B cell (primary cell): ENCODE data around the gene XRCC3. TPM values are rescaled to one million over a fixed set of nuclear protein-coding genes. Genes with fewer than 3 reads are reported as not detected.

Source experiments
- ATAC-seq: fragments of 200-7000 bp; cut with Tn5 transposase; one replicate; pipeline ENCODE4 v1.10.0; 2021; ENCODE audit warnings: low read depth, mild to moderate bottlenecking, moderate number of reproducible peaks, moderate library complexity
- CTCF ChIA-PET: fragments of 350-600 bp; sonication (Branson Sonifier 250); formaldehyde crosslinking; loops from one replicate; lab custom pipeline; 2021; ENCODE audit warnings: antibody characterized with exemption, inconsistent platforms; lab: Charles Lee
- POLR2A ChIA-PET: fragments of 350-600 bp; sonication (Branson Sonifier 250); formaldehyde crosslinking; loops from one replicate; lab custom pipeline; 2021; ENCODE audit warnings: antibody characterized with exemption; lab: Charles Lee
- DNase-seq: peaks from one replicate; pipeline ENCODE4 v3.0.0; 2013
- H2AFZ ChIP-seq: 2 replicates; pipeline ENCODE4 v1.6.1; 2012; ENCODE audit warnings: mild to moderate bottlenecking, low read depth, low read length; ENCODE audit not compliant: insufficient read depth, poor library complexity, severe bottlenecking
- H3K27ac ChIP-seq, 2 donors: 1 replicate in 1 of 2; 2 replicates in 1 of 2; pipeline ENCODE4 v1.5.1; 2012 to 2013; ENCODE audit warnings: low read length in 2 of 2, mild to moderate bottlenecking in 2 of 2, moderate library complexity in 1 of 2
- H3K27me3 ChIP-seq, 4 experiments: fragments of 200-600 bp in 1 of 4; sonication (generic) in 1 of 4; replicated peaks in 1 of 4; 1 replicate in 2 of 4; 2 replicates in 2 of 4; pipeline versions ENCODE4 v1.6.1 to v1.7.0; 2013 to 2016; ENCODE audit warnings: low read length in 3 of 4, mild to moderate bottlenecking in 2 of 4, mixed read lengths in 1 of 4, moderate library complexity in 1 of 4; ENCODE audit not compliant: insufficient read depth in 4 of 4, control insufficient read depth in 3 of 4; ENCODE audit errors: control extremely low read depth in 1 of 4
- H3K36me3 ChIP-seq, 2 experiments: replicated peaks in 1 of 2; 1 replicate in 1 of 2; 2 replicates in 1 of 2; pipeline versions ENCODE4 v1.6.1 to v1.7.1; 2013; ENCODE audit warnings: low read length in 1 of 2; ENCODE audit not compliant: insufficient read depth in 2 of 2, control insufficient read depth in 1 of 2; ENCODE audit errors: control extremely low read depth in 1 of 2, extremely low read depth in 1 of 2
- H3K4me1 ChIP-seq, 2 donors: fragments of 200-600 bp in 1 of 2; sonication (generic) in 1 of 2; 1 replicate in 1 of 2; 2 replicates in 1 of 2; pipeline versions ENCODE4 v1.5.1 to v1.6.1; 2013 to 2017; ENCODE audit warnings: low read length in 2 of 2; ENCODE audit not compliant: control insufficient read depth in 2 of 2, insufficient read depth in 2 of 2
- H3K4me2 ChIP-seq: replicated peaks from 2 replicates; pipeline ENCODE3; 2012; ENCODE audit warnings: mild to moderate bottlenecking, low read depth, low read length; ENCODE audit not compliant: poor library complexity, severe bottlenecking
- H3K4me3 ChIP-seq, 5 experiments: fragments of 200-600 bp in 1 of 5; sonication (generic) in 1 of 5; 1 replicate in 3 of 5; 2 replicates in 2 of 5; pipeline versions ENCODE4 v1.5.1 to v1.7.0; 2011 to 2016; ENCODE audit warnings: low read length in 4 of 5, mild to moderate bottlenecking in 4 of 5, low read depth in 2 of 5, control low read depth in 1 of 5, moderate library complexity in 1 of 5; ENCODE audit not compliant: insufficient read depth in 1 of 5; ENCODE audit errors: control extremely low read depth in 1 of 5, extremely low read depth in 1 of 5
- H3K79me2 ChIP-seq: fragments of 200-600 bp; sonication (generic); one replicate; pipeline ENCODE4 v1.6.0; 2016; ENCODE audit warnings: low read length; ENCODE audit not compliant: control insufficient read depth, insufficient read depth
- H3K9ac ChIP-seq: fragments of 200-600 bp; sonication (generic); 2 replicates; pipeline ENCODE4 v1.6.1; 2017; ENCODE audit warnings: mild to moderate bottlenecking, low read length, moderate library complexity
- H3K9me3 ChIP-seq, 3 donors: one replicate each; pipeline versions ENCODE4 v1.6.1 to v1.7.1; 2013; ENCODE audit warnings: low read length in 2 of 3; ENCODE audit not compliant: control insufficient read depth in 2 of 3, insufficient read depth in 1 of 3; ENCODE audit errors: control extremely low read depth in 1 of 3
- H4K20me1 ChIP-seq: 2 replicates; pipeline ENCODE4 v1.6.0; 2012; ENCODE audit warnings: mild to moderate bottlenecking, low read length; ENCODE audit not compliant: insufficient read depth, control insufficient read depth, poor library complexity, severe bottlenecking
- H3K27ac Mint-ChIP-seq: one replicate; pipeline ENCODE4 v1.8.0; 2021; ENCODE audit warnings: mixed read lengths
- H3K27me3 Mint-ChIP-seq: one replicate; pipeline ENCODE4 v1.8.0; 2021; ENCODE audit warnings: mixed read lengths
- H3K4me1 Mint-ChIP-seq: one replicate; pipeline ENCODE4 v1.8.0; 2021; ENCODE audit warnings: mixed read lengths
- H3K4me3 Mint-ChIP-seq: one replicate; pipeline ENCODE4 v1.8.0; 2021; ENCODE audit warnings: mixed read lengths
- H3K9me3 Mint-ChIP-seq: one replicate; pipeline ENCODE4 v1.8.0; 2022; ENCODE audit warnings: mixed read lengths; ENCODE audit not compliant: insufficient read depth
- EZH2 ChIP-seq: IDR thresholded peaks from 2 replicates; pipeline ENCODE4 v1.6.1; 2012; ENCODE audit warnings: borderline replicate concordance, low read depth, mild to moderate bottlenecking, moderate library complexity, low read length; ENCODE audit not compliant: insufficient read depth, poor library complexity, severe bottlenecking
- WGBS: methylation state at CpG from one replicate; pipeline ENCODE4 v1.1.5; 2013; ENCODE audit warnings: missing lambda C conversion rate; ENCODE audit not compliant: insufficient coverage; 5-methylcytosine and 5-hydroxymethylcytosine counted together
- intact Hi-C: fragments of 100-400 bp; cut with micrococcal nuclease; formaldehyde crosslinking; loops from one replicate; pipeline ENCODE4 v1.10.0; 2022
- polyA plus RNA-seq: library from polyadenylated mRNA; depleted of rRNA; stranded (reverse); fragments of >200 nt; gene quantifications from 2 replicates; pipeline ENCODE4 v1.2.3, GENCODE V29; 2012
- total RNA-seq, 2 donors: library from RNA; stranded (reverse); fragments of 120-200 nt in 1 of 2; gene quantifications; 1 replicate in 1 of 2; 2 replicates in 1 of 2; pipeline versions ENCODE4 v1.2.3 to v1.2.4, GENCODE V29; 2013 to 2022
- TF ChIP-seq, protein P1 (sequence below): fragments of 200-600 bp; IDR thresholded peaks from one replicate; pipeline ENCODE4 v1.8.0; 2022; ENCODE audit warnings: antibody characterized with exemption, mild to moderate bottlenecking

The XRCC3 gene
- total and polyA plus RNA-seq, 2 donors (not counting 1 experiment from before 2014, with no cell fraction given), result 18.0 to 19.7 TPM

DNA sequence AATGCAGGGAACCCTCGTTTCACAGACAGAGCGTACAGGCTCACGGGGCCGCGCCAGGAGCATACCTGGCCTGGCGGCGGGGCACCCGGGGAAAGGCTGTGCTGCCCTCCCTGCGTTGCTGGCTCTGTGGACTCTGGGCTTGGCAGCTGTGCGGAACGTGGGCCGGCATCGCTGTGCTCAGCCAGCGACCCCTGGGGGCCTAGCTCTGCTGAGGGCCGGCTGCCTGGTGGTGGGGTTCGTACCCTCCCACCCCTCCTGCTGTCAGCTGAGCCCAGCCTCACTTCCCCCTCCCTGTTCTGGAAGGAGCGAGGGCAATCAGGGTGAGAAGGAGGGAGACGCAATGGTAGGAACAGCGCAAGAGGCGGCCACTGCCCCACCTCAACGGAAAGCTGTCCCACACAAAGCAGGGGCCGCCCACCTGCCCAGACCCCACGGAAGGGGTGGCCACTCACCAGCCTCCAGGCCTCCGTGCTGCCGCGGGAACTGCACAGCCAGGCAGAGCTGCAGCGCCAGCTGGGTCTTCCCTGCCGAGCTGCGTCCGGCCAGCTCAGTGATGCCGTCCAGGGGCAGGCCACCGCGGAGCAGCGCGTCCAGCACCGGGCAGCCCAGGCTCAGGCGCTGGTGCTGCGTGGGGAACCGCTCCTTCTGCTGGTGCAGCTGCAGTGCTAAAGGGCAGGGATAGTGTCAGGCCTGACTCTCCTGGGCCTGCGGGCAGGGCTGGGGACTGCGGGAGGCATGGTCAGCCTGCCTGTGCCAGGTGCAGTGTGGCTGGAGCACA is 8.5 kb downstream of the XRCC3 start:
- Mint-ChIP-seq H3K4me3 (no peak overlapping the region), H3K4me1 (peaks cover 18% of the 10 kb centered on the region), H3K27me3 (no peaks in the 10 kb centered on the region), H3K27ac (no peak overlapping the region), H3K9me3 (no peaks in the 10 kb centered on the region)
- Histone ChIP-seq H3K9ac (no peak overlapping the region), H3K4me3 (no peak overlapping the region), H3K79me2 (peaks cover 3% of the 10 kb centered on the region), H3K9me3 (no peaks in the 10 kb centered on the region), H3K4me2 (no peak overlapping the region), H3K36me3 (peaks cover 0 to 31% of the 10 kb centered on the region in 2 experiments), H4K20me1 (peaks cover 7% of the 10 kb centered on the region), H2AFZ (no peak overlapping the region), H3K4me1 (peaks cover 7 to 13% of the 10 kb centered on the region in 2 donors), H3K27me3 (no peaks in the 10 kb centered on the region), H3K27ac (no peak overlapping the region)
- DNase-seq (no peak), ATAC-seq (no peak)
- CTCF ChIA-PET, result interaction anchor here (1.2 kb wide), 1 partner anchor 27 kb away, joined by 5 read pairs; no protein-coding TSS in a partner anchor
- TF ChIP-seq, protein P1, sequence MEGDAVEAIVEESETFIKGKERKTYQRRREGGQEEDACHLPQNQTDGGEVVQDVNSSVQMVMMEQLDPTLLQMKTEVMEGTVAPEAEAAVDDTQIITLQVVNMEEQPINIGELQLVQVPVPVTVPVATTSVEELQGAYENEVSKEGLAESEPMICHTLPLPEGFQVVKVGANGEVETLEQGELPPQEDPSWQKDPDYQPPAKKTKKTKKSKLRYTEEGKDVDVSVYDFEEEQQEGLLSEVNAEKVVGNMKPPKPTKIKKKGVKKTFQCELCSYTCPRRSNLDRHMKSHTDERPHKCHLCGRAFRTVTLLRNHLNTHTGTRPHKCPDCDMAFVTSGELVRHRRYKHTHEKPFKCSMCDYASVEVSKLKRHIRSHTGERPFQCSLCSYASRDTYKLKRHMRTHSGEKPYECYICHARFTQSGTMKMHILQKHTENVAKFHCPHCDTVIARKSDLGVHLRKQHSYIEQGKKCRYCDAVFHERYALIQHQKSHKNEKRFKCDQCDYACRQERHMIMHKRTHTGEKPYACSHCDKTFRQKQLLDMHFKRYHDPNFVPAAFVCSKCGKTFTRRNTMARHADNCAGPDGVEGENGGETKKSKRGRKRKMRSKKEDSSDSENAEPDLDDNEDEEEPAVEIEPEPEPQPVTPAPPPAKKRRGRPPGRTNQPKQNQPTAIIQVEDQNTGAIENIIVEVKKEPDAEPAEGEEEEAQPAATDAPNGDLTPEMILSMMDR, result no peak
- TF ChIP-seq EZH2, result no peak
- POLR2A ChIA-PET, result no interaction called here
- intact Hi-C loops, result no loop called here
- WGBS, result 98% methylated on average over 35 of the region's 41 CpGs

DNA sequence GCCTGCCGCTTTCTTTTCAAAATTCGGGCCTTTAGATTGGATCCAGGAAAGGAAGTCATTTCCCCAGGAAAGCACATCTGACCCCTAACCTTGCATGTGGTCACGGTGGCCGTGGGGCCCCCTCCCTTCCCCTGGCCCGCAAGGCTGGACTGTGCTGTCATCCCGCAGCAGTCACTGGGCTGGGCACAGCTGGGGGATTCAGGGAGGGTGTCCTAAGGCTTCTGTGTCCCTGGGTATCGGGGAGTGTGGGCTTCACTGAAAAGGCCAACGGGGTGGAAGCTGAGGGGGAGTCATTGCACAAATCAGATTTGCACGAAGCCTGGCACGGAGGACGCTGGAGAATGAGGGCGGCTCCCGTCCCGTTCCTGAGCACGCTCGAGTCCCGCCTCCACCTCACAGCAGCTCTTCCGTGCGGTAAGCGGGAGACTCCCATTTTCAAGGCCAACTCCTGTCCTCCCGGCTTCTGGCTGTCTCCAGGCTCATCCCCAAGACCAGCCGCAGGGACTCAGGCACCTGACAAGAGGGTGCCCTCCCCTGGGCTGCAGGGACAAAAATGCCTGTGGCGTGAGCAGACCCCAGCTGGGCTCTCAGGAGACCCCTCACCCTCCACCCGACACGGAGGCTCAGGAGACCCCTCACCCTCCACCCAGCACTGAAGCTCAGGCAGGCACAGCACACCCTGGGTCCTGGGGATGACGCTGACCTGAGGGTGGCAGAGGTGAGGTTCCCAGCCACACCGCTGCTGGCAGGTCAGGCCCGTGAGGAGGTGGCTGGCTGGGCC is 9.6 kb downstream of the XRCC3 start:
- Histone ChIP-seq H3K9ac (no peak overlapping the region), H2AFZ (no peak overlapping the region), H3K27ac (no peak overlapping the region), H3K9me3 (no peaks in the 10 kb centered on the region), H3K36me3 (peaks cover 0 to 35% of the 10 kb centered on the region in 2 experiments), H3K79me2 (peaks cover 3% of the 10 kb centered on the region), H3K4me3 (no peak overlapping the region), H3K27me3 (no peaks in the 10 kb centered on the region), H4K20me1 (peaks cover 13% of the 10 kb centered on the region), H3K4me2 (no peak overlapping the region), H3K4me1 (peaks cover 17 to 24% of the 10 kb centered on the region in 2 donors)
- DNase-seq (no peak), ATAC-seq (no peak)
- H3K4me1 Mint-ChIP-seq, result peaks cover 23% of the 10 kb centered on the region
- 84% methylated on average over 25 of the region's 28 CpGs for WGBS
- intact Hi-C loops, result no loop called here
- peak overlapping the region; percentile 7 for H3K27ac Mint-ChIP-seq
- TF ChIP-seq, protein P1, result no peak
- no peak for TF ChIP-seq EZH2
- ChIA-PET POLR2A (no interaction called here), CTCF (interaction anchor here (1.1 kb wide), 1 partner anchor 25 kb away, joined by 3 read pairs; no protein-coding TSS in a partner anchor)
- no peaks in the 10 kb centered on the region for H3K9me3 Mint-ChIP-seq
- H3K27me3 Mint-ChIP-seq, result no peaks in the 10 kb centered on the region
- no peak overlapping the region for H3K4me3 Mint-ChIP-seq
